ENCODE measurements around the gene GJD3.
A peak's percentile ranks its signal among the peaks of the same experiment; 100 is the strongest.

Gene GJD3

GRCh38 chr17:40351359-40352236 lies 12.9 kb downstream of the GJD3 start:
- no peak for DNase-seq (ENCODE audit: low spot score)

GRCh38 chr17:40350689-40351358 lies 13.7 kb downstream of the GJD3 start:
- peak; percentile 69 for DNase-seq (ENCODE audit: low spot score)

- DNase-seq (ENCODE audit: low spot score): no peak
Observed at GRCh38 chr17:40349895-40350688, 14.4 kb downstream of the GJD3 start.

- DNase-seq (ENCODE audit: low spot score): no peak
Observed at GRCh38 chr17:40349477-40349894, 15.1 kb downstream of the GJD3 start.

- peak; percentile 69 for DNase-seq (ENCODE audit: low spot score)
Observed at GRCh38 chr17:40348562-40349476, 15.7 kb downstream of the GJD3 start.

- no peak for DNase-seq (ENCODE audit: low spot score)
Observed at GRCh38 chr17:40348136-40348504, 16.4 kb downstream of the GJD3 start.

- DNase-seq (ENCODE audit: low spot score): peak; percentile 88
Observed at GRCh38 chr17:40347319-40348135, 17.0 kb downstream of the GJD3 start.

GRCh38 chr17:40346765-40347158 lies 17.8 kb downstream of the GJD3 start:
- DNase-seq (ENCODE audit: low spot score): no peak

GRCh38 chr17:40345994-40346764 lies 18.4 kb downstream of the GJD3 start:
- DNase-seq (ENCODE audit: low spot score): no peak

- no peak for DNase-seq (ENCODE audit: low spot score)
Observed at GRCh38 chr17:40345161-40345993, 19.2 kb downstream of the GJD3 start.

- DNase-seq (ENCODE audit: low spot score): no peak
Observed at GRCh38 chr17:40344421-40345160, 19.9 kb downstream of the GJD3 start.

- no peak for DNase-seq (ENCODE audit: low spot score)
Observed at GRCh38 chr17:40343219-40344119, 21.1 kb downstream of the GJD3 start.

GRCh38 chr17:40342504-40343218 lies 21.9 kb downstream of the GJD3 start:
- DNase-seq (ENCODE audit: low spot score): no peak

GRCh38 chr17:40341808-40342503 lies 22.6 kb downstream of the GJD3 start:
- DNase-seq (ENCODE audit: low spot score): no peak

GRCh38 chr17:40340880-40341807 lies 23.4 kb downstream of the GJD3 start:
- no peak for DNase-seq (ENCODE audit: low spot score)

Data from putamen (tissue), 1 donor.